Measurements from ENCODE around the gene TNFSF11.

- no peak for TF ChIP-seq CTCF (conservative IDR thresholded peaks at IDR 0.05; ENCODE audit: low read depth, low read length)
- TF ChIP-seq RCOR1 (IDR thresholded peaks at IDR 0.05; ENCODE audit: insufficient replicate concordance, low read length) = no peak
- no peak for TF ChIP-seq NFE2L2 (IDR thresholded peaks at IDR 0.05; ENCODE audit: low read depth, low read length)
- no peak for TF ChIP-seq CEBPB (IDR thresholded peaks at IDR 0.05; ENCODE audit: low read depth, low read length)
- no peak for TF ChIP-seq RAD21 (IDR thresholded peaks at IDR 0.05; ENCODE audit: low read length)
- no peak for TF ChIP-seq POLR2A (IDR thresholded peaks at IDR 0.05; ENCODE audit: low read depth, low read length)
- TF ChIP-seq, protein P1, sequence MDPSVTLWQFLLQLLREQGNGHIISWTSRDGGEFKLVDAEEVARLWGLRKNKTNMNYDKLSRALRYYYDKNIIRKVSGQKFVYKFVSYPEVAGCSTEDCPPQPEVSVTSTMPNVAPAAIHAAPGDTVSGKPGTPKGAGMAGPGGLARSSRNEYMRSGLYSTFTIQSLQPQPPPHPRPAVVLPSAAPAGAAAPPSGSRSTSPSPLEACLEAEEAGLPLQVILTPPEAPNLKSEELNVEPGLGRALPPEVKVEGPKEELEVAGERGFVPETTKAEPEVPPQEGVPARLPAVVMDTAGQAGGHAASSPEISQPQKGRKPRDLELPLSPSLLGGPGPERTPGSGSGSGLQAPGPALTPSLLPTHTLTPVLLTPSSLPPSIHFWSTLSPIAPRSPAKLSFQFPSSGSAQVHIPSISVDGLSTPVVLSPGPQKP (IDR thresholded peaks at IDR 0.05; ENCODE audit: borderline replicate concordance, low read depth, low read length) = no peak
- TF ChIP-seq MAZ (IDR thresholded peaks at IDR 0.05; ENCODE audit: borderline replicate concordance, low read depth, low read length) = no peak
- no peak for TF ChIP-seq MXI1 (IDR thresholded peaks at IDR 0.05; ENCODE audit: borderline replicate concordance, low read depth, low read length)
- TF ChIP-seq FOS (IDR thresholded peaks at IDR 0.05; ENCODE audit: low read depth, low read length) = no peak
- TF ChIP-seq RFX5 (IDR thresholded peaks at IDR 0.05; ENCODE audit: low read depth, low read length) = no peak
- no peak for TF ChIP-seq SMC3 (IDR thresholded peaks at IDR 0.05; ENCODE audit: low read depth, low read length)
- no peak for TF ChIP-seq USF2 (IDR thresholded peaks at IDR 0.05; ENCODE audit: low read depth, low read length)
Observed at GRCh38 chr13:42548731-42549551, 25.0 kb upstream of the TNFSF11 start.

Data from IMR-90 (cell line).